ENCODE results near the gene SLC66A2.

Gene SLC66A2

GRCh38 chr18:79937103-79937860, 14.2 kb downstream of the SLC66A2 start:
- no peak for DNase-seq (ENCODE audit: low read depth)

- DNase-seq (ENCODE audit: low read depth) = no peak
Measured at GRCh38 chr18:79936641-79937040, 14.8 kb downstream of the SLC66A2 start.

GRCh38 chr18:79935925-79936324, 15.5 kb downstream of the SLC66A2 start:
- no peak for DNase-seq (ENCODE audit: low read depth)

- DNase-seq (ENCODE audit: low read depth) = no peak
Measured at GRCh38 chr18:79935499-79935898, 16.0 kb downstream of the SLC66A2 start.

- no peak for DNase-seq (ENCODE audit: low read depth)
Measured at GRCh38 chr18:79935098-79935480, 16.4 kb downstream of the SLC66A2 start.

- no peak for DNase-seq (ENCODE audit: low read depth)
Measured at GRCh38 chr18:79934311-79935097, 16.9 kb downstream of the SLC66A2 start.

GRCh38 chr18:79933765-79934164, 17.7 kb downstream of the SLC66A2 start:
- no peak for DNase-seq (ENCODE audit: low read depth)

- DNase-seq (ENCODE audit: low read depth) = no peak
Measured at GRCh38 chr18:79932907-79933306, 18.5 kb downstream of the SLC66A2 start.

- DNase-seq (ENCODE audit: low read depth) = no peak
Measured at GRCh38 chr18:79931475-79931874, 20.0 kb downstream of the SLC66A2 start.

- no peak for DNase-seq (ENCODE audit: low read depth)
Measured at GRCh38 chr18:79930020-79930642, 21.3 kb downstream of the SLC66A2 start.

- no peak for DNase-seq (ENCODE audit: low read depth)
Measured at GRCh38 chr18:79928563-79928960, 22.9 kb downstream of the SLC66A2 start.

GRCh38 chr18:79927607-79928562, 23.6 kb downstream of the SLC66A2 start:
- DNase-seq (ENCODE audit: low read depth) = no peak

- DNase-seq (ENCODE audit: low read depth) = no peak
Measured at GRCh38 chr18:79926715-79927606, 24.5 kb downstream of the SLC66A2 start.

GRCh38 chr18:79926306-79926705, 25.1 kb downstream of the SLC66A2 start:
- DNase-seq (ENCODE audit: low read depth) = no peak

GRCh38 chr18:79924814-79925731, 26.4 kb downstream of the SLC66A2 start:
- DNase-seq (ENCODE audit: low read depth) = no peak

GRCh38 chr18:79923896-79924585, 27.4 kb downstream of the SLC66A2 start:
- DNase-seq (ENCODE audit: low read depth) = no peak

- DNase-seq (ENCODE audit: low read depth) = no peak
Measured at GRCh38 chr18:79922971-79923411, 28.5 kb downstream of the SLC66A2 start.

GRCh38 chr18:79921984-79922965, 29.2 kb downstream of the SLC66A2 start:
- DNase-seq (ENCODE audit: low read depth) = no peak
